Measurements from ENCODE around the gene NOP10. TPM values are rescaled to one million over a fixed set of nuclear protein-coding genes. Genes with fewer than 3 reads are reported as not detected.

NOP10 gene
- total and polyA plus RNA-seq, 2 of the 8 experiments (the other 6 are each of a cell fraction or from before 2014, with no cell fraction given): 285 to 981 TPM

- no peak for TF ChIP-seq CTCF (IDR thresholded peaks at IDR 0.05; ENCODE audit: control extremely low read depth in 1 of 3, insufficient read depth in 1 of 3, low read depth in 1 of 3, low read length in 3 of 3)
- TF ChIP-seq MAFK (IDR thresholded peaks at IDR 0.05; ENCODE audit: low read depth, low read length): no peak
Observed at GRCh38 chr15:34338347-34338746, 4.6 kb downstream of the NOP10 start (continued).

Data from H1 (cell line).